T-helper 17 cell (primary cell): ENCODE data around the gene ENTR1. TPM values are rescaled to one million over a fixed set of nuclear protein-coding genes. Genes with fewer than 3 reads are reported as not detected.
"Not testable (repeated sequence)": the region's sequence is repeated elsewhere in the genome, so short reads cannot be mapped to it uniquely, and the experiment has no call there.

ENCODE experiments used
- ATAC-seq: fragments of 150-1000 bp; cut with Tn5 transposase; 2 replicates; pipeline ENCODE4 v1.10.0; 2021; ENCODE audit warnings: mild to moderate bottlenecking, moderate library complexity
- DNase-seq, 3 donors: peaks; one replicate each; pipeline versions ENCODE4 v3.0.0 to v3.0.0-alpha.2; 2020 to 2021
- H3K9me3 ChIP-seq: one replicate; pipeline ENCODE4 v1.7.0; 2013; ENCODE audit warnings: low read length, mild to moderate bottlenecking; ENCODE audit not compliant: control insufficient read depth, poor library complexity, severe bottlenecking
- H3K27ac Mint-ChIP-seq: one replicate; pipeline ENCODE4 v1.8.0; 2022; ENCODE audit warnings: mild to moderate bottlenecking, moderate library complexity, mixed read lengths
- H3K27me3 Mint-ChIP-seq: one replicate; pipeline ENCODE4 v1.8.0; 2022; ENCODE audit warnings: mixed read lengths
- H3K36me3 Mint-ChIP-seq: one replicate; pipeline ENCODE4 v1.8.0; 2022; ENCODE audit warnings: low read depth, mixed read lengths
- H3K4me1 Mint-ChIP-seq: one replicate; pipeline ENCODE4 v1.8.0; 2022; ENCODE audit warnings: mild to moderate bottlenecking, mixed read lengths
- H3K4me3 Mint-ChIP-seq: one replicate; pipeline ENCODE4 v1.8.0; 2022; ENCODE audit warnings: mild to moderate bottlenecking, moderate library complexity, mixed read lengths
- total RNA-seq, 4 donors: library from RNA in 2 of 4; stranded (reverse) in 2 of 4; gene quantifications; one replicate each; pipeline ENCODE4 v1.2.3 and lab custom pipeline; 2022 to 2026

ENTR1 gene
- total RNA-seq, 2 donors from 2014 or later: 46.5 to 51.8 TPM

DNA sequence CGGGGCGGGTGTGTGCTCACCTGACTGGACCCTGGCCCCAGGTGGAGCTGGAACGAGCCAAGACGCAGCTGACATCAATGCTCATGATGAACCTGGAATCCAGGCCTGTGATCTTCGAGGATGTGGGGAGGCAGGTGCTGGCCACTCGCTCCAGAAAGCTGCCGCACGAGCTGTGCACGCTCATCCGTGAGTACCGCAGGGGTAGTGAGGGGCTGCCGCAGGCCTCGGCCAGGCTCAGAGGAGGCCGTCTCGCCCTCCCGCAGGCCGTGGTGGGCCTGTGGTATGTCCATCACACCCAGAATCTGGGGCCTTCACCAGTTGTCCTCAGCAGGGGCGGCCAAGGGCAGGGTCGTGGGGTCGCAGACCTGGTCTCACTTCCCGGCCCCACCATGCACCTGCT, 11.4 kb upstream of the ENTR1 start:
- Mint-ChIP-seq H3K4me1 (no peaks in the 10 kb centered on the region), H3K27me3 (no peaks in the 10 kb centered on the region), H3K4me3 (no peak overlapping the region), H3K27ac (no peak overlapping the region), H3K36me3 (peaks cover 4% of the 10 kb centered on the region)
- DNase-seq (no peak), ATAC-seq (no peak)
- no peaks in the 10 kb centered on the region for H3K9me3 ChIP-seq

- no peaks in the 10 kb centered on the region for H3K9me3 ChIP-seq
- H3K27me3 Mint-ChIP-seq: no peaks in the 10 kb centered on the region
- peaks cover 4% of the 10 kb centered on the region for H3K36me3 Mint-ChIP-seq
- H3K4me3 Mint-ChIP-seq: no peak overlapping the region
- no peaks in the 10 kb centered on the region for H3K4me1 Mint-ChIP-seq
- no peak overlapping the region for H3K27ac Mint-ChIP-seq
- DNase-seq: no peak
- ATAC-seq: no peak
Measured at GRCh38 chr9:136419092-136419420, 8.6 kb upstream of the ENTR1 start.

DNA sequence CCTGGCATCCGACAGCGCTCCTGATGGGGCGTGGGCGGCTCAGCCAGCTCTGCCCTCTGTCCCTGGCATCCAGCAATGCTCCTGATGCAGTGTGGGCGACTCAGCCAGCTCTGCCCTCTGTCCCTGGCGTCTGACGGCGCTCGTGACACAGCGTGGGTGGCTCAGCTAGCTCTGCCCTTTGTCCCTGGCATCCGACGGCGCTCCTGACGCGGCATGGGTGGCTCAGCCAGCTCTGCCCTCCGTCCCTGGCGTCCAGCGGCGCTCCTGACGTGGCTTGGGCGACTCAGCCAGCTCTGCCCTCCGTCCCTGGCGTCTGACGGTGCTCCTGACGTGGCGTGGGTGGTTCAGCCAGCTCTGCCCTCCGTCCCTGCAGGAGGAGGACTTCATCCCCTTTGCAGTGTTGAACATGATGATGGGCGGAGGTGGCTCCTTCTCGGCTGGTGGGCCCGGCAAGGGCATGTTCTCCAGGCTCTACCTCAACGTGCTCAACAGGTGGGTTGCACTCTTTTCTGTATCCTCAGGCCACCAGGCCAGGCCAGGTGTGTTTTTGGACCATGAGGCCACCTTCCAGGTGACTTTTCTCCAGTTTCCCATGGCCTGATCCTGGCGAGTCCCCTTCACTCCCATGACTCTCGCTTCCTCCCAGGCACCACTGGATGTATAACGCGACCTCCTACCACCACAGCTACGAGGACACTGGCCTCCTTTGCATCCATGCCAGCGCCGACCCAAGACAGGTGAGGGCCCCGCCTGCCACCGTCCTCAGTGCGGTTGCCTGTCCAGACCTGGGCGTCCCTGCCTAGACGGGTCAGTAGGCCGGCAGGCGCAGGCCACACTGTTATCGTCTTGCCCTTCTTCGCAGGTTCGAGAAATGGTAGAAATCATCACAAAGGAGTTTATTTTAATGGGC, 8.0 kb upstream of the ENTR1 start:
- Mint-ChIP-seq H3K27me3 (no peaks in the 10 kb centered on the region), H3K27ac (no peak overlapping the region), H3K36me3 (peaks cover 4% of the 10 kb centered on the region), H3K4me3 (no peak overlapping the region), H3K4me1 (peaks cover 2% of the 10 kb centered on the region)
- no peak for ATAC-seq
- no peaks in the 10 kb centered on the region for H3K9me3 ChIP-seq
- no peak for DNase-seq

DNA sequence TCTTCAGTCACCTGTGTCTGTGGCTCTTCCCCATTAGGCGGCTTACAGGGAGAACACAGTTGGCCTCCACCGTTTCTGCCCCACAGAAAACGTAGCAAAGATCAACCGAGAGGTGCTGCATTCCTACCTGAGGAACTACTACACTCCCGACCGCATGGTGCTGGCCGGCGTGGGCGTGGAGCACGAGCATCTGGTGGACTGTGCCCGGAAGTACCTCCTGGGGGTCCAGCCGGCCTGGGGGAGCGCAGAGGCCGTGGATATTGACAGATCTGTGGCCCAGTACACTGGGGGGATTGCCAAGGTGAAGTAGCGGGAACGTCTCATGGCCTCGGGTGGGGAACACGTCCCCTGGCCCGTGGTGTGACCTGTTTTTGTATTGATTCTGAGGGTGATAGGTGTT, 6.5 kb upstream of the ENTR1 start:
- ATAC-seq (no peak), DNase-seq (no peak)
- Mint-ChIP-seq H3K27me3 (no peaks in the 10 kb centered on the region), H3K4me3 (no peak overlapping the region), H3K36me3 (peaks cover 4% of the 10 kb centered on the region), H3K27ac (no peak overlapping the region), H3K4me1 (peaks cover 2% of the 10 kb centered on the region)
- no peaks in the 10 kb centered on the region for H3K9me3 ChIP-seq

DNA sequence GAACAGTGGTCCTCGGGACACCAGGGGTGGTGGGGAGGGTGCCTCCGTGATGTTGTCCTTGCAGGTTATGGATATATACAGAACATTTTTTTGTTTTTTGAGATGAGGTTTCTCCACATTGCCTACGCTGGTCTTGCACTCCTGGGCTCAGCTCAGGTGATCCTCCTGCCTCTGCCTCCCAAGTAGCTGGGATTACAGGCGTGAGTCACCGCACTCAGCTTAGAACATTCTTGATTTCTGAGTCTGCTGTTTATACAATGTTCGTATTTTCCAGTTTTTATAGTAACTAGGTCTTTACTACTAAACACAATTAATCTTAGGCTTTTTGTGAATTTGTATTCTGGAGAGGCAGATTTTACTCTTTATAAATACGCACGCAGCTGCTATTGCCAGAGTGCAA, 6.0 kb upstream of the ENTR1 start:
- Mint-ChIP-seq H3K27ac (no peak overlapping the region), H3K36me3 (peaks cover 4% of the 10 kb centered on the region), H3K27me3 (no peaks in the 10 kb centered on the region), H3K4me1 (peaks cover 3% of the 10 kb centered on the region), H3K4me3 (no peak overlapping the region)
- ATAC-seq: no peak
- H3K9me3 ChIP-seq: no peaks in the 10 kb centered on the region
- no peak for DNase-seq

- H3K9me3 ChIP-seq: no peaks in the 10 kb centered on the region
- Mint-ChIP-seq H3K4me3 (no peak overlapping the region), H3K27me3 (no peaks in the 10 kb centered on the region), H3K36me3 (peaks cover 2% of the 10 kb centered on the region), H3K27ac (no peak overlapping the region), H3K4me1 (peaks cover 21% of the 10 kb centered on the region)
- ATAC-seq: no peak
- no peak for DNase-seq
Measured at GRCh38 chr9:136412962-136413361, 2.5 kb upstream of the ENTR1 start.

- Mint-ChIP-seq H3K4me1 (peaks cover 21% of the 10 kb centered on the region), H3K4me3 (peak overlapping the region; percentile 92), H3K27me3 (no peaks in the 10 kb centered on the region), H3K27ac (peak overlapping the region; percentile 96), H3K36me3 (peaks cover 2% of the 10 kb centered on the region)
- no peak for ATAC-seq
- no peak for DNase-seq
- no peaks in the 10 kb centered on the region for H3K9me3 ChIP-seq
Measured at GRCh38 chr9:136411378-136411777, 964 bp upstream of the ENTR1 start.

DNA sequence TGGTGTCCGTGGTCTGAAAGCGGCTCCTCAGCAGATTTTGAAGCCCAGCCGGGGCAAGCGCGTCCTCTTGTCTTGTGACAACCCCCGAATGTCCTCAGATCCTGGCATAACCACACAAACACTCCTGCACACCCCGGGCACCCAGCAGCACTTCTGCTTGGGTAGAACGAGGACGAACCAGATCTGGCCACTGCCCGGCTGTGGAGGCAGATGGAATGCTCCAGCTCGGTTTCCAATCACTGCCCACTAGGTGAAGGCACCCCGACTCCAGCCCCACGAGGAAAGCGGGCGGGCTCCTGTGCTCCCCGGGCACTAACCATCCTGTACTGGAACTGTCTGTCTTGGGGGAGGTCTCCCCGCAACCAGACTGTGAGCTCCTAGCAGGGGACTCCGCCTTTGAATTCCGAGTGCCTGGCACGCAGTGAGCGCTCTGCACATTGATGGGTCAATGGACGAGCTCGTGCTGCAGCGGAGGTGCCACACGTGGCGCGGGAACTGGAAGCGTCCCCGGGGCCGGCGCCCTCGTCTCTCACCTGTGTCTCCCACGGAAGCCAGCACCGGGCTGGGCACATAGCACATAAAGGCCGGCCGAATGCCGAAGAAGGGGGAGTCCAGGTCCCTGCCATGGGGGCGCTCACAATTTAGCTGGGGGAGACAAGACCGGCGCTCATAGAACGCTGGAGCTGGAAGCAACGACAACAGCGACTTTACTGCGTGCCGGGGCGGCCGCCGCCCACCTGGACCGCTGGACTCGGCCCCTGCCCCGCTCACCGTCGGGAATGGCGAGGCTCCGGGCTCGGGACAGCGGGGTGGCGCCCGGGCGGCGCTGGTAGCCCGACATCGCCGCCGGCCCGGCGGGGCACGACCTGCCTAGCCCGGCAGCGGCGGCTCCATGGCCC, 608 bp downstream of the ENTR1 start:
- H3K36me3 Mint-ChIP-seq: peaks cover 2% of the 10 kb centered on the region
- peaks cover 30% of the 10 kb centered on the region for H3K4me1 Mint-ChIP-seq
- H3K9me3 ChIP-seq: no peaks in the 10 kb centered on the region
- H3K27ac Mint-ChIP-seq: peak overlapping the region; percentile 96
- H3K27me3 Mint-ChIP-seq: no peaks in the 10 kb centered on the region
- peak overlapping the region; percentile 92 for H3K4me3 Mint-ChIP-seq
- DNase-seq: peak in 1 of 3 donors; percentile 27
- ATAC-seq: peak; percentile 38

- DNase-seq: no peak
Measured at GRCh38 chr9:136407911-136408310, 2.5 kb downstream of the ENTR1 start.

GRCh38 chr9:136407061-136407460, 3.4 kb downstream of the ENTR1 start:
- H3K4me3 Mint-ChIP-seq: peak overlapping the region; percentile 55
- DNase-seq, H3K27me3 Mint-ChIP-seq, H3K9me3 ChIP-seq, H3K36me3 Mint-ChIP-seq, ATAC-seq: not testable (repeated sequence)
- H3K4me1 Mint-ChIP-seq: peaks cover 42% of the 10 kb centered on the region
- peak overlapping the region; percentile 41 for H3K27ac Mint-ChIP-seq

More at GRCh38 chr9:136407911-136408310, 2.5 kb downstream of the ENTR1 start:
- ATAC-seq: no peak
- Mint-ChIP-seq H3K27ac (peak overlapping the region; percentile 96), H3K4me3 (no peak overlapping the region), H3K27me3 (no peaks in the 10 kb centered on the region), H3K36me3 (peaks cover 2% of the 10 kb centered on the region), H3K4me1 (peaks cover 42% of the 10 kb centered on the region)
- no peaks in the 10 kb centered on the region for H3K9me3 ChIP-seq

- H3K36me3 Mint-ChIP-seq, H3K27me3 Mint-ChIP-seq, H3K9me3 ChIP-seq, DNase-seq, ATAC-seq: not testable (repeated sequence)
- H3K4me3 Mint-ChIP-seq: peak overlapping the region; percentile 7
- H3K27ac Mint-ChIP-seq: peak overlapping the region; percentile 96
- peaks cover 38% of the 10 kb centered on the region for H3K4me1 Mint-ChIP-seq
Measured at GRCh38 chr9:136405904-136406303, 4.5 kb downstream of the ENTR1 start.

- Mint-ChIP-seq H3K4me1 (peaks cover 41% of the 10 kb centered on the region), H3K27ac (peak overlapping the region; percentile 96), H3K4me3 (peak overlapping the region; percentile 86), H3K36me3 (peaks cover 2% of the 10 kb centered on the region), H3K27me3 (no peaks in the 10 kb centered on the region)
- DNase-seq (no peak), ATAC-seq (no peak)
- no peaks in the 10 kb centered on the region for H3K9me3 ChIP-seq
Measured at GRCh38 chr9:136405481-136405880, 4.9 kb downstream of the ENTR1 start.

DNA sequence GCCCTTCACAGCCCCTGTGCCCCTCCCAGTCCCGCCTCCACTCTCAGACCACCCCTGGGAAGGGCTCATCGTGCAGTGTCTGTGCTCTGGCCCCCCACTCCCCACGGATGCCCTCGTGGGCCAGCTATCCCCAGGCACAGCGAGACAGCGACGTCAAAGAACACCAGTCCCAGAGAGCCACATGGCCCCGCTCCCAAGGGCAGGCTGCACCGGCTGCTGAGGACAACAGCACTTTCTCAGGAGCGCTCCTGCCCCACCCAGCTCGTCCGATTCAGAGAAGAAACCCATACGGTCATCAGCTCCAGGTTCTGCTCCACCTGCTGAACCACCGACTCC, 5.6 kb downstream of the ENTR1 start:
- peaks cover 2% of the 10 kb centered on the region for H3K36me3 Mint-ChIP-seq
- H3K27me3 Mint-ChIP-seq: no peaks in the 10 kb centered on the region
- peaks cover 39% of the 10 kb centered on the region for H3K4me1 Mint-ChIP-seq
- DNase-seq (no peak), ATAC-seq (no peak)
- H3K4me3 Mint-ChIP-seq: peak overlapping the region; percentile 86
- no peaks in the 10 kb centered on the region for H3K9me3 ChIP-seq
- H3K27ac Mint-ChIP-seq: peak overlapping the region; percentile 96
